Measurements from ENCODE around the gene TOP1. TPM values are rescaled to one million over a fixed set of nuclear protein-coding genes. Genes with fewer than 3 reads are reported as not detected.

The TOP1 gene
- total and polyA plus RNA-seq, 9 of the 15 experiments (the other 6 are each of a cell fraction or from before 2014, with no cell fraction given): 26.4 to 127 (median 39.6) TPM

GRCh38 chr20:41028359-41029149, at the start of gene TOP1 (continued):
- no peak for TF ChIP-seq NR4A1 (CRISPR knock-in tag; IDR thresholded peaks at IDR 0.05)
- no peak for TF ChIP-seq NR4A1 (tag; IDR thresholded peaks at IDR 0.05)
- 0 out of 2 replicates have a peak, but pooled peaks have one; percentile 44 for TF ChIP-seq ZBED1 (IDR thresholded peaks at IDR 0.05)
- no peak for TF ChIP-seq HOMEZ (CRISPR knock-in tag; IDR thresholded peaks at IDR 0.05)
- peak; percentile 65 for TF ChIP-seq GMEB1 (CRISPR knock-in tag; IDR thresholded peaks at IDR 0.05)
- TF ChIP-seq OTX1 (CRISPR knock-in tag; IDR thresholded peaks at IDR 0.05): no peak
- TF ChIP-seq CTBP1 (IDR thresholded peaks at IDR 0.05; ENCODE audit: borderline replicate concordance): peak; percentile 59
- no peak for TF ChIP-seq KLF10 (CRISPR knock-in tag; IDR thresholded peaks at IDR 0.05)
- TF ChIP-seq SP1 (CRISPR knock-in tag; IDR thresholded peaks at IDR 0.05): peak; percentile 81
- TF ChIP-seq ZNF518B (CRISPR knock-in tag; IDR thresholded peaks at IDR 0.05): no peak
- no peak for TF ChIP-seq TRIM24 (IDR thresholded peaks at IDR 0.05)
- TF ChIP-seq ZNF217 (CRISPR knock-in tag; IDR thresholded peaks at IDR 0.05): no peak
- TF ChIP-seq ZEB2 (IDR thresholded peaks at IDR 0.05): no peak
- no peak for TF ChIP-seq SNRNP70 (optimal IDR thresholded peaks at IDR 0.05; ENCODE audit: low read depth, low read length)
- TF ChIP-seq CUX1 (CRISPR knock-in tag; IDR thresholded peaks at IDR 0.05): no peak
- peak in 1 of 2 experiments; percentile 68; a peak in 2 of 4 replicates for TF ChIP-seq TEAD1 (CRISPR knock-in tag; IDR thresholded peaks at IDR 0.05)
